ENCODE data around the gene AGPAT2.
A peak's percentile ranks its signal among the peaks of the same experiment; 100 is the strongest.

Gene AGPAT2

DNA sequence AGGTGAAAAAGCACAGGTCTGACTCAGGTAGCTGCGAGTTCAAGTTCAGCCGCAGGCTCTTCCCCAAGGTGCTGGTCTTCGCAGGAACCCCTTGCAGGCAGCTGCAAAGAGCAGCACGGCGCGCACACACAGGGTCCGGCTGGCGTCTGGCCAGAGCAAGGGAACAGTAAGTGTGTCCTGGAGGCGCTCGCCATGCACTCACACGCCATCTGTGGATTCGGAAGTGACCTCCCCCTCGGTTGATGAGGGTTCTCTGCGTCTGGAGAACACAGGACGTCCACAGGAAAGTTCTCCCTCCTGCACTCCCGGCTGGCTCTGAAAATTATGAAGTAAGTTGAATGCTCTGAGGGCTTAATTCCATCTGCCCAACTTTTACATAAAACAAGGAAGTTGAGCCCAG, 38.5 kb downstream of the AGPAT2 start:
- no peak overlapping the region for H3K4me3 ChIP-seq (ENCODE audit: low read depth, low read length)
- no peak for TF ChIP-seq CTCF (IDR thresholded peaks at IDR 0.05; ENCODE audit: control insufficient read depth, extremely low read depth, insufficient read depth)
- DNase-seq (ENCODE audit: low read depth), result no peak

- TF ChIP-seq CTCF (IDR thresholded peaks at IDR 0.05; ENCODE audit: control insufficient read depth, extremely low read depth, insufficient read depth), result no peak
- H3K4me3 ChIP-seq (ENCODE audit: low read depth, low read length), result no peak overlapping the region
These were observed 40.2 kb downstream of the AGPAT2 start for GRCh38 chr9:136646827-136647711.

GRCh38 chr9:136645903-136646754, 41.1 kb downstream of the AGPAT2 start:
- no peak for DNase-seq (ENCODE audit: low read depth)
- H3K4me3 ChIP-seq (ENCODE audit: low read depth, low read length), result no peak overlapping the region
- TF ChIP-seq CTCF (IDR thresholded peaks at IDR 0.05; ENCODE audit: control insufficient read depth, extremely low read depth, insufficient read depth), result no peak

More at GRCh38 chr9:136646827-136647711, 40.2 kb downstream of the AGPAT2 start:
- DNase-seq (ENCODE audit: low read depth), result no peak

DNA sequence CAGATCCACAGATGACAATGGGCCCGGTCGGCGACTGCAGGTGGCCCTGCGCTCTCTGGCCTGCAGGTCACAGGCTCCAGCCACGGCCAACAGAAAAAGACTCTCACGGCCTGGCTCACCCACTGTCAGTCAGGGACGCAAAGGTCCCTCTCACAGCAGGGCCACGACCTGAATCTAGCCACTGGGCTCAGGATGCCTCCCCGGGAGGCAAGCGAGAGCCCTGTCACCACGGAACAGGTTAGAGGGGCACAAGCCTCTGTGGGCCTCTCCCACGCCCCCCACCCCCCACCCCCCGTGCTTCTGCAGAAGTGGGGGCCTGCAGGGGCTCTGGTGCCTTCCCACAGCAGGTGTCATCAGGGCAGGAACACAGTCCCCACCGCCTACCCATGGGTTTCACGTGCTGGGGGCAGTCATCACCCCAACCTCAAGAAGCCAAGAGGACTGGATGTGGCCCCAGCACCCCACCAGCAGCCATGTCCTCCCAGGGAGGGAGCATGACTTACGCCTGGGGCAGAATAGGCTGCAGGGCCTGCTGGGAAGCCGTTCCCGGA, 41.8 kb downstream of the AGPAT2 start:
- DNase-seq (ENCODE audit: low read depth), result no peak
- no peak overlapping the region for H3K4me3 ChIP-seq (ENCODE audit: low read depth, low read length)
- no peak for TF ChIP-seq CTCF (IDR thresholded peaks at IDR 0.05; ENCODE audit: control insufficient read depth, extremely low read depth, insufficient read depth)

GRCh38 chr9:136644593-136645351, 42.5 kb downstream of the AGPAT2 start:
- DNase-seq (ENCODE audit: low read depth), result no peak
- TF ChIP-seq CTCF (IDR thresholded peaks at IDR 0.05; ENCODE audit: control insufficient read depth, extremely low read depth, insufficient read depth), result peak; percentile 83
- no peak overlapping the region for H3K4me3 ChIP-seq (ENCODE audit: low read depth, low read length)

- H3K4me3 ChIP-seq (ENCODE audit: low read depth, low read length), result peak overlapping the region; percentile 15; the same call in 1 of the 2 replicates
- peak; percentile 58 for DNase-seq (ENCODE audit: low read depth)
- TF ChIP-seq CTCF (IDR thresholded peaks at IDR 0.05; ENCODE audit: control insufficient read depth, extremely low read depth, insufficient read depth), result no peak
These were observed 43.0 kb downstream of the AGPAT2 start for GRCh38 chr9:136644343-136644592.
